PC-3 (cell line): ENCODE measurements around the gene C19orf47. TPM values are rescaled to one million over a fixed set of nuclear protein-coding genes. Genes with fewer than 3 reads are reported as not detected.

ENCODE experiments used
- ATAC-seq: fragments of 200-7000 bp; cut with Tn5 transposase; 2 replicates; pipeline ENCODE4 v1.9.1; 2020; ENCODE audit warnings: mild to moderate bottlenecking, moderate library complexity
- BruUV-seq: library from RNA; stranded (reverse); fragments of 400-500 nt; replicated peaks from 2 replicates; lab custom pipeline; 2021; lab: Mats Ljungman, UMichigan
- CTCF ChIA-PET: fragments of 300-600 bp; sonication (Branson Sonifier 250); formaldehyde crosslinking; loops from one replicate; lab custom pipeline; 2022; ENCODE audit warnings: antibody characterized with exemption; lab: Charles Lee
- POLR2A ChIA-PET: fragments of 300-600 bp; sonication (Branson Sonifier 250); formaldehyde crosslinking; loops from one replicate; lab custom pipeline; 2022; ENCODE audit warnings: antibody characterized with exemption; ENCODE audit not compliant: unreplicated experiment; lab: Charles Lee
- DNase-seq: peaks from one replicate; pipeline ENCODE4 v3.0.0-alpha.2; 2015
- H2AFZ ChIP-seq: fragments of 300-600 bp; sonication (generic); 2 replicates; pipeline ENCODE4 v1.6.0; 2016; ENCODE audit warnings: antibody characterized with exemption, low read length
- H3F3A ChIP-seq: fragments of 300-600 bp; sonication (generic); one replicate; pipeline ENCODE4 v1.6.0; 2017; ENCODE audit warnings: antibody characterized with exemption, low read length, control low read depth, mild to moderate bottlenecking; ENCODE audit not compliant: unreplicated experiment
- H3K27ac ChIP-seq: fragments of 300-600 bp; sonication (generic); 2 replicates; pipeline ENCODE4 v1.5.1; 2016; ENCODE audit warnings: mild to moderate bottlenecking, low read length
- H3K27me3 ChIP-seq: fragments of 300-600 bp; sonication (generic); 2 replicates; pipeline ENCODE4 v1.6.1; 2016; ENCODE audit warnings: low read length, mixed read lengths
- H3K36me3 ChIP-seq: fragments of 300-600 bp; sonication (generic); 2 replicates; pipeline ENCODE4 v1.6.1; 2016; ENCODE audit warnings: low read depth, mixed run types, low read length, mixed read lengths
- H3K4me1 ChIP-seq: fragments of 300-600 bp; sonication (generic); 2 replicates; pipeline ENCODE4 v1.5.1; 2016; ENCODE audit warnings: low read length; ENCODE audit not compliant: insufficient read depth
- H3K4me2 ChIP-seq: fragments of 300-600 bp; sonication (generic); 2 replicates; pipeline ENCODE4 v1.6.0; 2016; ENCODE audit warnings: low read length
- H3K4me3 ChIP-seq: fragments of 300-600 bp; sonication (generic); 2 replicates; pipeline ENCODE4 v1.5.1; 2016; ENCODE audit warnings: mild to moderate bottlenecking, low read length, mixed read lengths
- H3K79me2 ChIP-seq: fragments of 300-600 bp; sonication (generic); 2 replicates; pipeline ENCODE4 v1.6.1; 2017; ENCODE audit warnings: low read length, mixed read lengths
- H3K9ac ChIP-seq: fragments of 300-600 bp; sonication (generic); 2 replicates; pipeline ENCODE4 v1.6.0; 2016; ENCODE audit warnings: mild to moderate bottlenecking, low read length
- H3K9me2 ChIP-seq: fragments of 300-600 bp; sonication (generic); replicated peaks from 2 replicates; pipeline ENCODE4 v1.6.1; 2016; ENCODE audit warnings: mixed run types, low read length, mixed read lengths
- H3K9me3 ChIP-seq: fragments of 300-600 bp; sonication (generic); 2 replicates; pipeline ENCODE4 v1.6.1; 2016; ENCODE audit warnings: low read length, mixed read lengths
- H4K20me1 ChIP-seq: fragments of 300-600 bp; sonication (generic); 2 replicates; pipeline ENCODE4 v1.6.1; 2016; ENCODE audit warnings: low read length, mixed read lengths
- CTCF ChIP-seq: fragments of 300-600 bp; sonication (generic); conservative IDR thresholded peaks from 2 replicates; pipeline ENCODE4 v1.5.1; 2017; ENCODE audit warnings: antibody characterized with exemption, low read depth, mild to moderate bottlenecking, low read length
- EZH2 ChIP-seq: fragments of 300-600 bp; sonication (generic); IDR thresholded peaks from one replicate; pipeline ENCODE4 v1.6.1; 2017; ENCODE audit warnings: antibody characterized with exemption, mild to moderate bottlenecking, low read length; ENCODE audit not compliant: unreplicated experiment
- EZH2phosphoT487 ChIP-seq: fragments of 300-600 bp; sonication (generic); IDR thresholded peaks from 2 replicates; pipeline ENCODE4 v1.6.1; 2018; ENCODE audit warnings: mild to moderate bottlenecking, antibody characterized with exemption, low read length, borderline replicate concordance
- intact Hi-C: fragments of 100-400 bp; cut with micrococcal nuclease; formaldehyde crosslinking; loops from 2 replicates; pipeline ENCODE4 v1.9.0; 2023
- total RNA-seq: library from RNA; depleted of rRNA; stranded (reverse); fragments of >200 nt; gene quantifications from 2 replicates; pipeline ENCODE4 v1.2.3, GENCODE V29; 2014

The C19orf47 gene
- total RNA-seq, 1 experiment from 2014 or later: 13.9 TPM

- Histone ChIP-seq H3F3A (no peaks in the 10 kb centered on the region), H3K4me1 (no peaks in the 10 kb centered on the region), H3K9me2 (no peaks in the 10 kb centered on the region), H3K9ac (no peak overlapping the region), H4K20me1 (no peaks in the 10 kb centered on the region), H3K27ac (no peak overlapping the region), H3K4me2 (no peak overlapping the region), H3K9me3 (no peaks in the 10 kb centered on the region), H3K4me3 (no peak overlapping the region), H3K27me3 (no peaks in the 10 kb centered on the region), H3K36me3 (no peaks in the 10 kb centered on the region), H2AFZ (no peak overlapping the region), H3K79me2 (no peaks in the 10 kb centered on the region)
- intact Hi-C loops: no loop called here
- DNase-seq (no peak), ATAC-seq (no peak)
- POLR2A ChIA-PET: no interaction called here
- TF ChIP-seq EZH2 (no peak), CTCF (no peak), EZH2phosphoT487 (no peak)
- CTCF ChIA-PET: no interaction called here
- BruUV-seq: no TSS peak
Measured at GRCh38 chr19:40355975-40356680, 7.9 kb upstream of the C19orf47 start.

GRCh38 chr19:40348961-40349507, 837 bp upstream of the C19orf47 start:
- H3F3A ChIP-seq: no peaks in the 10 kb centered on the region
- peak overlapping the region; percentile 95 for H2AFZ ChIP-seq
- peak overlapping the region; percentile 93 for H3K4me3 ChIP-seq
- POLR2A ChIA-PET: no interaction called here
- TSS peak; percentile 73 for BruUV-seq
- no peaks in the 10 kb centered on the region for H3K36me3 ChIP-seq
- H3K9ac ChIP-seq: peak overlapping the region; percentile 77
- ATAC-seq: no peak
- H3K9me2 ChIP-seq: no peaks in the 10 kb centered on the region
- DNase-seq: peak; percentile 26
- H3K4me2 ChIP-seq: peak overlapping the region; percentile 96
- no peaks in the 10 kb centered on the region for H4K20me1 ChIP-seq
- no peak for TF ChIP-seq EZH2
- no peak for TF ChIP-seq CTCF
- TF ChIP-seq EZH2phosphoT487: no peak
- no peak overlapping the region for H3K27ac ChIP-seq
- intact Hi-C loops: loop anchor here (5.0 kb wide), 1 partner anchor 73 kb away; no protein-coding TSS in a partner anchor
- H3K9me3 ChIP-seq: no peaks in the 10 kb centered on the region
- CTCF ChIA-PET: interaction anchor here (1.0 kb wide), 1 partner anchor 72 kb away, joined by 8 read pairs; no protein-coding TSS in a partner anchor
- peaks cover 24% of the 10 kb centered on the region for H3K79me2 ChIP-seq
- no peaks in the 10 kb centered on the region for H3K27me3 ChIP-seq
- no peaks in the 10 kb centered on the region; the same call in 1 of the 2 replicates for H3K4me1 ChIP-seq

- DNase-seq: no peak
- H4K20me1 ChIP-seq: no peaks in the 10 kb centered on the region
- H3F3A ChIP-seq: no peaks in the 10 kb centered on the region
- H3K9me3 ChIP-seq: no peaks in the 10 kb centered on the region
- no peak overlapping the region for H3K27ac ChIP-seq
- intact Hi-C loops: no loop called here
- H3K79me2 ChIP-seq: peaks cover 23% of the 10 kb centered on the region
- ChIA-PET CTCF (no interaction called here), POLR2A (no interaction called here)
- H3K4me1 ChIP-seq: no peaks in the 10 kb centered on the region; the same call in 1 of the 2 replicates
- no peak for ATAC-seq
- H3K4me2 ChIP-seq: no peak overlapping the region
- H3K4me3 ChIP-seq: no peak overlapping the region
- no peaks in the 10 kb centered on the region for H3K36me3 ChIP-seq
- H2AFZ ChIP-seq: no peak overlapping the region
- no peak for TF ChIP-seq CTCF
- no TSS peak for BruUV-seq
- no peaks in the 10 kb centered on the region for H3K9me2 ChIP-seq
- H3K27me3 ChIP-seq: no peaks in the 10 kb centered on the region
- no peak overlapping the region for H3K9ac ChIP-seq
Measured at GRCh38 chr19:40344422-40344821, 3.8 kb downstream of the C19orf47 start.
